ENCODE measurements around the gene JAM3. TPM values are rescaled to one million over a fixed set of nuclear protein-coding genes. Genes with fewer than 3 reads are reported as not detected.

The JAM3 gene
- total and polyA plus RNA-seq, 10 of the 15 experiments (the other 5 are each of a cell fraction or from before 2014, with no cell fraction given): 0.04 to 1.1 (median 0.32) TPM; not detected in 1

DNA sequence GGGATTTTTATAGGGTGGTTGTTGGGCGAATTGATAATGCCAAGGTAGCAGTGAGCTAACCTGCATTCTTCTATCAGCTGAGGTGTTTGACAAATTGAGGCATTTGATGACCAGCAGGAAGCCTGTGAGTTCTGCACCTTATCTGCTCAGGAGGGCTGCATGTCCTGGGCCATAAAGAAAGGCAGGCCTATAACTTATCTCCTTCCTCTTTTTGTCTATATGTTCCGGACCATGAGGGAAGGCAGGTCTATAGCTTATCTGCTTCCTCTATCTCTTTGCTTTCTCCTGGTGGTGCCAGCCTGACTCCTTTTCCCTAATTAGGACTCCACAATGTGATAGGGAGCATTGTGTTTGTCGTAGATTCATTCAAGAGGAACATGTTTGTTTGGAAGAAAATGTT lies 8.6 kb upstream of the JAM3 start (continued):
- TF ChIP-seq, protein P1, sequence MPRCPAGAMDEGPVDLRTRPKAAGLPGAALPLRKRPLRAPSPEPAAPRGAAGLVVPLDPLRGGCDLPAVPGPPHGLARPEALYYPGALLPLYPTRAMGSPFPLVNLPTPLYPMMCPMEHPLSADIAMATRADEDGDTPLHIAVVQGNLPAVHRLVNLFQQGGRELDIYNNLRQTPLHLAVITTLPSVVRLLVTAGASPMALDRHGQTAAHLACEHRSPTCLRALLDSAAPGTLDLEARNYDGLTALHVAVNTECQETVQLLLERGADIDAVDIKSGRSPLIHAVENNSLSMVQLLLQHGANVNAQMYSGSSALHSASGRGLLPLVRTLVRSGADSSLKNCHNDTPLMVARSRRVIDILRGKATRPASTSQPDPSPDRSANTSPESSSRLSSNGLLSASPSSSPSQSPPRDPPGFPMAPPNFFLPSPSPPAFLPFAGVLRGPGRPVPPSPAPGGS (IDR thresholded peaks at IDR 0.05; ENCODE audit: borderline replicate concordance, insufficient read depth, low read depth, low read length, poor library complexity, severe bottlenecking): no peak
- TF ChIP-seq TCF12 (IDR thresholded peaks at IDR 0.05; ENCODE audit: low read depth, low read length) (no peak), TCF3 (IDR thresholded peaks at IDR 0.05; ENCODE audit: borderline replicate concordance, insufficient read depth, low read depth, low read length) (no peak), WRNIP1 (IDR thresholded peaks at IDR 0.05; ENCODE audit: borderline replicate concordance, low read depth, low read length) (no peak), NR2C2 (IDR thresholded peaks at IDR 0.05; ENCODE audit: borderline replicate concordance, control insufficient read depth, insufficient read length, low read depth) (no peak)

GRCh38 chr11:134062265-134063123 lies 6.4 kb upstream of the JAM3 start:
- H3K27me3 ChIP-seq (replicated peaks in 1 of 2; ENCODE audit: control insufficient read depth in 2 of 2, insufficient read depth in 2 of 2, low read length in 1 of 2): peaks cover 2 to 3% of the 10 kb centered on the region in 2 experiments; a peak in 3 of 4 replicates
- H3K4me2 ChIP-seq (ENCODE audit: control insufficient read depth, insufficient read depth): no peak overlapping the region
- H3K27ac ChIP-seq (ENCODE audit: control insufficient read depth, insufficient read depth): no peak overlapping the region
- ChIA-PET RAD21 (ENCODE audit: unreplicated experiment) (no interaction called here), SMC1A (ENCODE audit: uncharacterized antibody, unreplicated experiment) (no interaction called here), POLR2A (no interaction called here), CTCF (interaction anchor here (0.6 kb wide), 1 partner anchor 22 kb away, joined by 3 read pairs; no protein-coding TSS in a partner anchor)
- H3K9me3 ChIP-seq (replicated peaks; ENCODE audit: control insufficient read depth, insufficient read depth, low read length): no peaks in the 10 kb centered on the region
- BruUV-seq (replicated peaks): no TSS peak
- no peaks in the 10 kb centered on the region for H3K79me2 ChIP-seq (ENCODE audit: control insufficient read depth, insufficient read depth, low read length)
- FAIRE-seq: no peak
- no peak overlapping the region for H3K9ac ChIP-seq (ENCODE audit: control insufficient read depth, insufficient read depth, low read length)
- H3K4me1 ChIP-seq (ENCODE audit: control insufficient read depth, insufficient read depth, low read length): no peaks in the 10 kb centered on the region
- no peak overlapping the region for H3K4me3 ChIP-seq
- no peak for DNase-seq (ENCODE audit: low read depth, low spot score)
- no peaks in the 10 kb centered on the region for H4K20me1 ChIP-seq (ENCODE audit: control insufficient read depth, insufficient read depth)
- WGBS (ENCODE audit: insufficient coverage, insufficient replicate concordance, low lambda C conversion rate, missing lambda C conversion rate): 41% methylated on average over 24 of the region's 24 CpGs
- in situ Hi-C loops (cut with MboI): no loop called here
- ATAC-seq: no peak
- H2AFZ ChIP-seq (ENCODE audit: control insufficient read depth, low read depth, low read length): no peak overlapping the region
- H3K36me3 ChIP-seq (ENCODE audit: control insufficient read depth in 2 of 2, insufficient read depth in 2 of 2, low read length in 1 of 2): no peaks in the 10 kb centered on the region
- intact Hi-C loops (cut with micrococcal nuclease; ENCODE audit: unreplicated experiment): no loop called here
- TF ChIP-seq, protein P2, sequence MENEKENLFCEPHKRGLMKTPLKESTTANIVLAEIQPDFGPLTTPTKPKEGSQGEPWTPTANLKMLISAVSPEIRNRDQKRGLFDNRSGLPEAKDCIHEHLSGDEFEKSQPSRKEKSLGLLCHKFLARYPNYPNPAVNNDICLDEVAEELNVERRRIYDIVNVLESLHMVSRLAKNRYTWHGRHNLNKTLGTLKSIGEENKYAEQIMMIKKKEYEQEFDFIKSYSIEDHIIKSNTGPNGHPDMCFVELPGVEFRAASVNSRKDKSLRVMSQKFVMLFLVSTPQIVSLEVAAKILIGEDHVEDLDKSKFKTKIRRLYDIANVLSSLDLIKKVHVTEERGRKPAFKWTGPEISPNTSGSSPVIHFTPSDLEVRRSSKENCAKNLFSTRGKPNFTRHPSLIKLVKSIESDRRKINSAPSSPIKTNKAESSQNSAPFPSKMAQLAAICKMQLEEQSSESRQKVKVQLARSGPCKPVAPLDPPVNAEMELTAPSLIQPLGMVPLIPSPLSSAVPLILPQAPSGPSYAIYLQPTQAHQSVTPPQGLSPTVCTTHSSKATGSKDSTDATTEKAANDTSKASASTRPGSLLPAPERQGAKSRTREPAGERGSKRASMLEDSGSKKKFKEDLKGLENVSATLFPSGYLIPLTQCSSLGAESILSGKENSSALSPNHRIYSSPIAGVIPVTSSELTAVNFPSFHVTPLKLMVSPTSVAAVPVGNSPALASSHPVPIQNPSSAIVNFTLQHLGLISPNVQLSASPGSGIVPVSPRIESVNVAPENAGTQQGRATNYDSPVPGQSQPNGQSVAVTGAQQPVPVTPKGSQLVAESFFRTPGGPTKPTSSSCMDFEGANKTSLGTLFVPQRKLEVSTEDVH (IDR thresholded peaks at IDR 0.05; ENCODE audit: low read depth, partially characterized antibody): no peak
- no peak for TF ChIP-seq RELB (IDR thresholded peaks at IDR 0.05; ENCODE audit: low read depth)
- TF ChIP-seq, protein P3, sequence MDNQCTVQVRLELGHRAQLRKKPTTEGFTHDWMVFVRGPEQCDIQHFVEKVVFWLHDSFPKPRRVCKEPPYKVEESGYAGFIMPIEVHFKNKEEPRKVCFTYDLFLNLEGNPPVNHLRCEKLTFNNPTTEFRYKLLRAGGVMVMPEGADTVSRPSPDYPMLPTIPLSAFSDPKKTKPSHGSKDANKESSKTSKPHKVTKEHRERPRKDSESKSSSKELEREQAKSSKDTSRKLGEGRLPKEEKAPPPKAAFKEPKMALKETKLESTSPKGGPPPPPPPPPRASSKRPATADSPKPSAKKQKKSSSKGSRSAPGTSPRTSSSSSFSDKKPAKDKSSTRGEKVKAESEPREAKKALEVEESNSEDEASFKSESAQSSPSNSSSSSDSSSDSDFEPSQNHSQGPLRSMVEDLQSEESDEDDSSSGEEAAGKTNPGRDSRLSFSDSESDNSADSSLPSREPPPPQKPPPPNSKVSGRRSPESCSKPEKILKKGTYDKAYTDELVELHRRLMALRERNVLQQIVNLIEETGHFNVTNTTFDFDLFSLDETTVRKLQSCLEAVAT (IDR thresholded peaks at IDR 0.05): no peak
- no peak for TF ChIP-seq NFXL1 (IDR thresholded peaks at IDR 0.05; ENCODE audit: borderline replicate concordance)
- no peak for TF ChIP-seq SREBF1 (IDR thresholded peaks at IDR 0.05; ENCODE audit: low read length)
- TF ChIP-seq YY1 (IDR thresholded peaks at IDR 0.05; ENCODE audit: low read depth, low read length): no peak
- TF ChIP-seq IKZF1 (conservative IDR thresholded peaks at IDR 0.05): no peak

Data from GM12878 (cell line).